Subcutaneous adipose tissue (tissue), 4 donors: ENCODE measurements around the gene ATP13A5. TPM values are rescaled to one million over a fixed set of nuclear protein-coding genes. Genes with fewer than 3 reads are reported as not detected.

Source experiments
- CTCF ChIP-seq: fragments of 450-650 bp; IDR thresholded peaks from one replicate; pipeline ENCODE4 v1.5.1; 2016; ENCODE audit warnings: low read depth, mild to moderate bottlenecking, control low read depth, antibody characterized with exemption, moderate library complexity
- total RNA-seq, 4 donors: library from RNA; depleted of rRNA; stranded (reverse); fragments of >200 nt; gene quantifications; one replicate each; pipeline ENCODE4 v1.1.0, GENCODE V29; 2016

Gene ATP13A5
- total RNA-seq, 4 donors from 2014 or later: not detected

DNA sequence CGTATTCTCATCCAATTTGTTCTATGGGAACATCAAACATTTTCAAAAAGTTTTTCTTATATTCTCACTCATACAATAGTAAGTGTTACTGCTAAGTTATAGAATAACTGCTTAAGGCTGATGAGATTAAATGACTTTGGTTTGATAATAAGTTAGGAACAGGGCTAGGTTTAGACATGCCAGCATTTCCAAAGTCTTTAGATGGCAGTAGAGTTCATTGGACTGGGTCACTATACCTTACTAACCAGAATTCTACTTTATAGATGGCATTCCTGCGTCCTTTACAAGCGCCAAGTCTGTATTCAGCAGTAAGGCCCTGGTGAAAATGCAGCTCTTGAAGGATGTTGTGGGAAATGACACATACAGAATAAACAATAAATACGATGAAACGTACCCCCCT, 115.8 kb downstream of the ATP13A5 start:
- no peak for TF ChIP-seq CTCF

GRCh38 chr3:193261970-193262369, 116.6 kb downstream of the ATP13A5 start:
- TF ChIP-seq CTCF: no peak

- TF ChIP-seq CTCF: no peak
These were observed 124.4 kb downstream of the ATP13A5 start for GRCh38 chr3:193253986-193254660.

DNA sequence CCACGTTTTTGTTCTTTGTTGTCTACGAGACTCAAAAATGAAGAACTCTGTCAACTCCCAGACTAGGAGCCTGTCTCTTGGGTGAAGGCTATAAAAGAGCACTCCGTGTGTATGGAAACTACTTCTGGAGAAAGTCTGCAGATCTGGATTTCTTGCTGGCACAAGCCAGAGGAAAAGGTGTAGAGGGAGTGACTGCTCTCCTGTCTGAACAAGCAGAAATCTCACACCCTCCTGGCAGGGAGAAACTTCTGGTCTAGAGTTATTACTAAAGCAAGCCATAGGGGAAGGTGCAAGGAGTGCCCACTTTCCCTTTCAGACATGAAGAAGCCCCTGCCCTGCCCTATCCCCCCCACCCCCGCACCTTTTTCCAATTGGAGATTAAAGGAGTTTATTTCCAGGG, 128.1 kb downstream of the ATP13A5 start:
- TF ChIP-seq CTCF: no peak

GRCh38 chr3:193248848-193249468, 129.6 kb downstream of the ATP13A5 start:
- no peak for TF ChIP-seq CTCF

- TF ChIP-seq CTCF: no peak
These were observed 135.0 kb downstream of the ATP13A5 start for GRCh38 chr3:193243571-193243970.

DNA sequence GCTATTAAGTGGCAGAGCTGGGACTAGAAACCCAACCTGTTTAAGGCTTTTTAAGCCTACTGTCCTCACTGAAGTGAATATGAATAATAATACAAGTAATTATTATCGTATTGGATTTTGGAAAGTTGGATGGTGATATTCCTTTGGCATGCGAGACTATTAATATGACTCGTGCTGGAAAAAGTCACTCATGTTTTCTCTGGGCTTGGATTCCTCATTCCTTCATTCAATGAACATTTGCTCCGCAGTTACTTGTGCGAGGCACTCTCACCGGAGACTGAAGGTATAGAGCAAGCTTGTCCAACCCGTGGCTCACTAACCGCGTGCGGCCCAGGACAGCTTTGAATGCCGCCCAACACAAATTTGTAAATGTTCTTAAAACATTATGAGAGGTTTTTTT, 136.8 kb downstream of the ATP13A5 start:
- no peak for TF ChIP-seq CTCF
